Smooth muscle cell (in vitro differentiated cells): ENCODE measurements around the gene KCNQ2. TPM values are rescaled to one million over a fixed set of nuclear protein-coding genes. Genes with fewer than 3 reads are reported as not detected.

ENCODE experiments used
- DNase-seq: peaks from one replicate; lab custom pipeline; 2025; ENCODE audit not compliant: unreplicated experiment; lab: John Stamatoyannopoulos, UW
- H2AFZ ChIP-seq: fragments of 200-600 bp; sonication (generic); 2 replicates; pipeline ENCODE4 v1.6.0; 2016; ENCODE audit warnings: antibody characterized with exemption, low read depth, mild to moderate bottlenecking
- H3F3A ChIP-seq: fragments of 200-600 bp; sonication (generic); 2 replicates; pipeline ENCODE4 v1.6.0; 2017; ENCODE audit warnings: antibody characterized with exemption, low read depth
- H3K27ac ChIP-seq: fragments of 200-600 bp; sonication (generic); 2 replicates; pipeline ENCODE4 v1.5.1; 2016; ENCODE audit warnings: low read depth, mild to moderate bottlenecking
- H3K27me3 ChIP-seq: fragments of 200-600 bp; sonication (generic); 2 replicates; pipeline ENCODE4 v1.6.1; 2016; ENCODE audit warnings: low read depth, mild to moderate bottlenecking
- H3K36me3 ChIP-seq: fragments of 200-600 bp; sonication (generic); 2 replicates; pipeline ENCODE4 v1.5.1; 2016; ENCODE audit warnings: low read depth
- H3K4me1 ChIP-seq: fragments of 200-600 bp; sonication (generic); 2 replicates; pipeline ENCODE4 v1.5.1; 2016; ENCODE audit warnings: low read depth
- H3K4me2 ChIP-seq: fragments of 200-600 bp; sonication (generic); 2 replicates; pipeline ENCODE4 v1.6.0; 2016; ENCODE audit warnings: mild to moderate bottlenecking
- H3K4me3 ChIP-seq: fragments of 200-600 bp; sonication (generic); 2 replicates; pipeline ENCODE4 v1.5.1; 2016; ENCODE audit warnings: mild to moderate bottlenecking
- H3K79me2 ChIP-seq: fragments of 200-600 bp; sonication (generic); 2 replicates; pipeline ENCODE4 v1.6.0; 2016; ENCODE audit warnings: low read depth, mild to moderate bottlenecking
- H3K9ac ChIP-seq: fragments of 200-600 bp; sonication (generic); 2 replicates; pipeline ENCODE4 v1.6.0; 2016; ENCODE audit warnings: low read depth
- H3K9me3 ChIP-seq: fragments of 200-600 bp; sonication (generic); replicated peaks from 2 replicates; pipeline ENCODE4 v1.5.1; 2016; ENCODE audit warnings: low read depth
- H4K20me1 ChIP-seq: fragments of 200-600 bp; sonication (generic); 2 replicates; pipeline ENCODE4 v1.6.0; 2016; ENCODE audit warnings: low read depth
- WGBS: methylation state at CpG from one replicate; pipeline ENCODE4 v1.1.7; 2016; ENCODE audit warnings: low lambda C conversion rate; 5-methylcytosine and 5-hydroxymethylcytosine counted together
- polyA plus RNA-seq: library from polyadenylated mRNA; unstranded; fragments of >200 nt; fragmentation: Nextera tagmentation; extraction: Ambion mirVana; gene quantifications from 2 replicates; pipeline ENCODE4 v1.2.1, GENCODE V29; 2016
- total RNA-seq: library from RNA; depleted of rRNA; stranded (reverse); fragments of >200 nt; gene quantifications from 2 replicates; pipeline ENCODE4 v1.2.3, GENCODE V29; 2014
- TF ChIP-seq, protein P1 (sequence below): fragments of 200-600 bp; sonication (generic); IDR thresholded peaks from 2 replicates; pipeline ENCODE4 v1.5.1; 2017; ENCODE audit warnings: borderline replicate concordance, mild to moderate bottlenecking, antibody characterized with exemption; ENCODE audit not compliant: insufficient read depth, poor library complexity, severe bottlenecking

Gene KCNQ2
- total and polyA plus RNA-seq, 2 experiments from 2014 or later, result 5.1 to 5.7 TPM

GRCh38 chr20:63477944-63478343 lies 5.5 kb upstream of the KCNQ2 start:
- H3K4me3 ChIP-seq, result no peak overlapping the region
- no peak for DNase-seq
- TF ChIP-seq, protein P1, sequence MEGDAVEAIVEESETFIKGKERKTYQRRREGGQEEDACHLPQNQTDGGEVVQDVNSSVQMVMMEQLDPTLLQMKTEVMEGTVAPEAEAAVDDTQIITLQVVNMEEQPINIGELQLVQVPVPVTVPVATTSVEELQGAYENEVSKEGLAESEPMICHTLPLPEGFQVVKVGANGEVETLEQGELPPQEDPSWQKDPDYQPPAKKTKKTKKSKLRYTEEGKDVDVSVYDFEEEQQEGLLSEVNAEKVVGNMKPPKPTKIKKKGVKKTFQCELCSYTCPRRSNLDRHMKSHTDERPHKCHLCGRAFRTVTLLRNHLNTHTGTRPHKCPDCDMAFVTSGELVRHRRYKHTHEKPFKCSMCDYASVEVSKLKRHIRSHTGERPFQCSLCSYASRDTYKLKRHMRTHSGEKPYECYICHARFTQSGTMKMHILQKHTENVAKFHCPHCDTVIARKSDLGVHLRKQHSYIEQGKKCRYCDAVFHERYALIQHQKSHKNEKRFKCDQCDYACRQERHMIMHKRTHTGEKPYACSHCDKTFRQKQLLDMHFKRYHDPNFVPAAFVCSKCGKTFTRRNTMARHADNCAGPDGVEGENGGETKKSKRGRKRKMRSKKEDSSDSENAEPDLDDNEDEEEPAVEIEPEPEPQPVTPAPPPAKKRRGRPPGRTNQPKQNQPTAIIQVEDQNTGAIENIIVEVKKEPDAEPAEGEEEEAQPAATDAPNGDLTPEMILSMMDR, result no peak
- H3K27ac ChIP-seq, result no peak overlapping the region
- H3K9me3 ChIP-seq, result no peaks in the 10 kb centered on the region
- H3F3A ChIP-seq, result no peaks in the 10 kb centered on the region
- no peaks in the 10 kb centered on the region for H3K79me2 ChIP-seq
- H4K20me1 ChIP-seq, result no peaks in the 10 kb centered on the region
- H3K36me3 ChIP-seq, result no peaks in the 10 kb centered on the region
- H3K4me2 ChIP-seq, result no peak overlapping the region
- no peak overlapping the region for H3K9ac ChIP-seq
- H2AFZ ChIP-seq, result no peak overlapping the region
- no peaks in the 10 kb centered on the region for H3K4me1 ChIP-seq
- peaks cover 28% of the 10 kb centered on the region for H3K27me3 ChIP-seq
- WGBS, result 73% methylated on average over 17 of the region's 17 CpGs

- H3K4me1 ChIP-seq, result no peaks in the 10 kb centered on the region
- no peak overlapping the region for H3K4me2 ChIP-seq
- TF ChIP-seq, protein P1, result no peak
- H3K27ac ChIP-seq, result no peak overlapping the region
- H3K9ac ChIP-seq, result no peak overlapping the region
- H3K27me3 ChIP-seq, result peaks cover 31% of the 10 kb centered on the region
- no peaks in the 10 kb centered on the region for H3F3A ChIP-seq
- H3K4me3 ChIP-seq, result no peak overlapping the region
- no peaks in the 10 kb centered on the region for H4K20me1 ChIP-seq
- H3K9me3 ChIP-seq, result no peaks in the 10 kb centered on the region
- no peak for DNase-seq
- 57% methylated on average over 21 of the region's 21 CpGs for WGBS
- H2AFZ ChIP-seq, result no peak overlapping the region
- no peaks in the 10 kb centered on the region for H3K79me2 ChIP-seq
- H3K36me3 ChIP-seq, result no peaks in the 10 kb centered on the region
These were observed 4.7 kb upstream of the KCNQ2 start for GRCh38 chr20:63477061-63477616.

DNA sequence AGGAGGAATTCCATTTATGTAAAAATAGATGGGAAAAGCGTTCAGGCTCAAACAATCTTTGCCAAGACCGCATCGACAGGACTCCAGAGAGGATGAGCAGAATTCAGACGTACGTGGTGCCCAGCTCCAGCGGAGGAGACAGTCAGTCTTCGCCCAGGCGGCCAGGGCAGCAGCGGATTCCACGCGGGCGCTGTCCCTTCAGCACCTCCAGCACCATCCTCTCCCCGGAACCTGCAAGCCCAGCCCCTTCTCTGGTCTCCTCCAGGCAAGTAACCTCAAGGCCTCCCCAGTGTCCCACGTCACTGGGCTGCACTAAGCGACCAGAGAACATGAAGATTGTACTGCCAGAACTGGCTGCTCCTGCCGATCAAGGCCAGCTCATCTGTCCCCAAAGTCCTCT lies 2.8 kb upstream of the KCNQ2 start:
- no peak for DNase-seq
- peaks cover 50% of the 10 kb centered on the region for H3K27me3 ChIP-seq
- no peaks in the 10 kb centered on the region for H3K79me2 ChIP-seq
- H3K4me2 ChIP-seq, result no peak overlapping the region
- no peaks in the 10 kb centered on the region for H3F3A ChIP-seq
- WGBS, result 27% methylated on average over 15 of the region's 16 CpGs
- no peaks in the 10 kb centered on the region for H3K36me3 ChIP-seq
- H3K27ac ChIP-seq, result no peak overlapping the region
- no peaks in the 10 kb centered on the region for H3K9me3 ChIP-seq
- H3K4me3 ChIP-seq, result no peak overlapping the region
- H2AFZ ChIP-seq, result no peak overlapping the region
- H3K4me1 ChIP-seq, result no peaks in the 10 kb centered on the region
- TF ChIP-seq, protein P1, result no peak
- H4K20me1 ChIP-seq, result no peaks in the 10 kb centered on the region
- no peak overlapping the region for H3K9ac ChIP-seq
